ENCODE measurements around the gene OTOG. TPM values are rescaled to one million over a fixed set of nuclear protein-coding genes. Genes with fewer than 3 reads are reported as not detected.

OTOG gene
- total RNA-seq, 3 donors from 2014 or later = 0.06 TPM; not detected in 2

GRCh38 chr11:17508306-17508705, 38.8 kb upstream of the OTOG start:
- intact Hi-C loops (cut with DNase I, micrococcal nuclease) = no loop called here
- H3K36me3 ChIP-seq (ENCODE audit: low read depth) = no peaks in the 10 kb centered on the region
- TF ChIP-seq, protein P1, sequence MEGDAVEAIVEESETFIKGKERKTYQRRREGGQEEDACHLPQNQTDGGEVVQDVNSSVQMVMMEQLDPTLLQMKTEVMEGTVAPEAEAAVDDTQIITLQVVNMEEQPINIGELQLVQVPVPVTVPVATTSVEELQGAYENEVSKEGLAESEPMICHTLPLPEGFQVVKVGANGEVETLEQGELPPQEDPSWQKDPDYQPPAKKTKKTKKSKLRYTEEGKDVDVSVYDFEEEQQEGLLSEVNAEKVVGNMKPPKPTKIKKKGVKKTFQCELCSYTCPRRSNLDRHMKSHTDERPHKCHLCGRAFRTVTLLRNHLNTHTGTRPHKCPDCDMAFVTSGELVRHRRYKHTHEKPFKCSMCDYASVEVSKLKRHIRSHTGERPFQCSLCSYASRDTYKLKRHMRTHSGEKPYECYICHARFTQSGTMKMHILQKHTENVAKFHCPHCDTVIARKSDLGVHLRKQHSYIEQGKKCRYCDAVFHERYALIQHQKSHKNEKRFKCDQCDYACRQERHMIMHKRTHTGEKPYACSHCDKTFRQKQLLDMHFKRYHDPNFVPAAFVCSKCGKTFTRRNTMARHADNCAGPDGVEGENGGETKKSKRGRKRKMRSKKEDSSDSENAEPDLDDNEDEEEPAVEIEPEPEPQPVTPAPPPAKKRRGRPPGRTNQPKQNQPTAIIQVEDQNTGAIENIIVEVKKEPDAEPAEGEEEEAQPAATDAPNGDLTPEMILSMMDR (IDR thresholded peaks at IDR 0.05) = no peak
- no peaks in the 10 kb centered on the region for H3K9me3 ChIP-seq
- ATAC-seq (no peak), DNase-seq (no peak)
- H3K4me1 ChIP-seq (ENCODE audit: low read depth) = no peaks in the 10 kb centered on the region
- H3K4me3 ChIP-seq = no peak overlapping the region

DNA sequence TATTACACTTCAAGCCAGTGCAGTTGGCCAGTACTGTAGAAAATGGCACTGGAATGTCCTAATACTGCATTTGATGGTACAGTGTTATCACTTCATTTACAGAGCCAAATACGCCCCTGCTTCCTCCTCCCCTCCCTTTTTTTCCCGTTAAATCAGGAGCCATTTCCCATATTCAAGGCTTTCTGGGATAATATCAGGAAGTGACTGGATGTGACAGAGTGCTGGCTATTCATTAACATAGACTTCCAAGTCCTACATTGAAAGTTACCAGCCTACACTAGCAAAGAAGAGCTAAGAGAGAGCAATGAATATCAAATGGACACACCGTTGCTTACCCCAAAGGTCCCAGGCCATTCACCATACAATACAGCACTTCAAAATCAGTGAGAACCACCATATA, 38.3 kb upstream of the OTOG start:
- Histone ChIP-seq H3K4me1 (ENCODE audit: low read depth) (no peaks in the 10 kb centered on the region), H3K9me3 (no peaks in the 10 kb centered on the region), H3K36me3 (ENCODE audit: low read depth) (no peaks in the 10 kb centered on the region), H3K4me3 (no peak overlapping the region)
- TF ChIP-seq, protein P1 (IDR thresholded peaks at IDR 0.05) = no peak
- DNase-seq (no peak), ATAC-seq (no peak)
- intact Hi-C loops (cut with DNase I, micrococcal nuclease) = no loop called here

GRCh38 chr11:17510507-17511206, 36.4 kb upstream of the OTOG start:
- H3K4me3 ChIP-seq = no peak overlapping the region
- TF ChIP-seq, protein P1 (IDR thresholded peaks at IDR 0.05) = no peak
- intact Hi-C loops (cut with DNase I, micrococcal nuclease) = no loop called here
- H3K9me3 ChIP-seq = no peaks in the 10 kb centered on the region
- ATAC-seq = no peak
- H3K36me3 ChIP-seq (ENCODE audit: low read depth) = no peaks in the 10 kb centered on the region
- no peaks in the 10 kb centered on the region for H3K4me1 ChIP-seq (ENCODE audit: low read depth)
- DNase-seq = no peak

DNA sequence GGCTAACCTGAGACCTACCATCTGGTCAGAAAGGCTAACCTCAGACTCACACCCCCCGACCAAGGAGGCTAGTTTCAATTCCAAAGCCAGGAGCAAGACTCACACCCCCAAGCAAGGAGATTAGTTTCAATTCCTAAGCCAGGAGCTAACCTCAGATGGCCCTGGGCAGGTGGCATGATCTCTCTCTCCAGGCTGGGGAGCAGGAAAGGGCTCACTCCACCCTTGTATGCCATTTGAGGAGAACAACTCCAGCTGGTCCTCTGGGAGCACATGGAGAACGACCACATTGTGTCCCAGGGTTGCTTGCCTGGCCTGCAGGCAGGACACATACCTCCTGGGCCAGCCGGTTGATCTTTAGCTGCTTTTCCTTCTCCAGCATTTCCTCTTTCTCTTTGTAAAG, 35.5 kb upstream of the OTOG start:
- intact Hi-C loops (cut with DNase I, micrococcal nuclease) = no loop called here
- Histone ChIP-seq H3K36me3 (ENCODE audit: low read depth) (no peaks in the 10 kb centered on the region), H3K4me1 (ENCODE audit: low read depth) (no peaks in the 10 kb centered on the region), H3K9me3 (no peaks in the 10 kb centered on the region), H3K4me3 (no peak overlapping the region)
- no peak for DNase-seq
- ATAC-seq = no peak
- TF ChIP-seq, protein P1 (IDR thresholded peaks at IDR 0.05) = no peak

GRCh38 chr11:17512101-17512500, 35.0 kb upstream of the OTOG start:
- Histone ChIP-seq H3K9me3 (no peaks in the 10 kb centered on the region), H3K36me3 (ENCODE audit: low read depth) (no peaks in the 10 kb centered on the region), H3K4me1 (ENCODE audit: low read depth) (no peaks in the 10 kb centered on the region), H3K4me3 (no peak overlapping the region)
- ATAC-seq (no peak), DNase-seq (no peak)
- TF ChIP-seq, protein P1 (IDR thresholded peaks at IDR 0.05) = no peak
- intact Hi-C loops (cut with DNase I, micrococcal nuclease) = no loop called here

GRCh38 chr11:17513853-17514252, 33.2 kb upstream of the OTOG start:
- Histone ChIP-seq H3K4me3 (no peak overlapping the region), H3K36me3 (ENCODE audit: low read depth) (no peaks in the 10 kb centered on the region), H3K9me3 (no peaks in the 10 kb centered on the region), H3K4me1 (ENCODE audit: low read depth) (no peaks in the 10 kb centered on the region)
- ATAC-seq = no peak
- DNase-seq = no peak
- TF ChIP-seq, protein P1 (IDR thresholded peaks at IDR 0.05) = no peak
- intact Hi-C loops (cut with DNase I, micrococcal nuclease) = no loop called here

All from mucosa of descending colon (tissue), 3 donors.